Loucy (cell line): ENCODE results near the gene PRR15.

Source experiments
- H2AFZ ChIP-seq: fragments of 200-600 bp; sonication (generic); 2 replicates; pipeline ENCODE4 v1.6.0; 2016; ENCODE audit warnings: antibody characterized with exemption, mild to moderate bottlenecking, low read length, moderate library complexity
- H3F3A ChIP-seq: fragments of 200-600 bp; 2 replicates; pipeline ENCODE4 v1.6.0; 2016; ENCODE audit warnings: antibody characterized with exemption, low read depth, mild to moderate bottlenecking
- H3K27me3 ChIP-seq: fragments of 200-600 bp; sonication (generic); 2 replicates; pipeline ENCODE4 v1.6.1; 2014; ENCODE audit warnings: low read length, mild to moderate bottlenecking; ENCODE audit not compliant: insufficient read depth, poor library complexity, severe bottlenecking
- H3K36me3 ChIP-seq: fragments of 200-600 bp; sonication (generic); 2 replicates; pipeline ENCODE4 v1.6.1; 2016; ENCODE audit warnings: low read length; ENCODE audit not compliant: insufficient read depth
- H3K4me1 ChIP-seq: fragments of 200-600 bp; sonication (generic); 2 replicates; pipeline ENCODE4 v1.5.1; 2014; ENCODE audit warnings: low read length, mild to moderate bottlenecking; ENCODE audit not compliant: insufficient read depth, poor library complexity, severe bottlenecking
- H3K4me2 ChIP-seq: fragments of 200-600 bp; sonication (generic); 2 replicates; pipeline ENCODE4 v1.6.0; 2014; ENCODE audit warnings: antibody characterized with exemption, low read length, low read depth, mild to moderate bottlenecking; ENCODE audit not compliant: poor library complexity, severe bottlenecking
- H3K4me3 ChIP-seq: fragments of 200-600 bp; sonication (generic); 2 replicates; pipeline ENCODE4 v1.5.1; 2014; ENCODE audit warnings: low read length, mild to moderate bottlenecking, mixed read lengths; ENCODE audit not compliant: poor library complexity, severe bottlenecking
- H3K79me2 ChIP-seq: fragments of 200-600 bp; sonication (generic); 2 replicates; pipeline ENCODE4 v1.6.1; 2014; ENCODE audit warnings: low read length; ENCODE audit not compliant: insufficient read depth
- H3K9ac ChIP-seq: fragments of 200-600 bp; sonication (generic); 2 replicates; pipeline ENCODE4 v1.6.0; 2014; ENCODE audit warnings: mild to moderate bottlenecking, low read depth, low read length, moderate library complexity; ENCODE audit not compliant: poor library complexity, severe bottlenecking
- H3K9me2 ChIP-seq: fragments of 200-600 bp; sonication (generic); replicated peaks from 2 replicates; pipeline ENCODE4 v1.6.1; 2016; ENCODE audit warnings: low read depth, low read length, mixed read lengths
- H3K9me3 ChIP-seq: fragments of 200-600 bp; sonication (generic); 2 replicates; pipeline ENCODE4 v1.6.1; 2014; ENCODE audit warnings: mild to moderate bottlenecking, antibody characterized with exemption, low read length, low read depth; ENCODE audit not compliant: insufficient read depth
- H4K20me1 ChIP-seq: fragments of 200-600 bp; sonication (generic); 2 replicates; pipeline ENCODE4 v1.6.0; 2014; ENCODE audit warnings: antibody characterized with exemption, low read length, mild to moderate bottlenecking; ENCODE audit not compliant: insufficient read depth, poor library complexity, severe bottlenecking
- CTCF ChIP-seq: fragments of 200-600 bp; sonication (generic); conservative IDR thresholded peaks from 2 replicates; pipeline ENCODE4 v1.5.1; 2014; ENCODE audit warnings: mild to moderate bottlenecking, antibody characterized with exemption, low read length
- EZH2phosphoT487 ChIP-seq: fragments of 200-600 bp; IDR thresholded peaks from 2 replicates; pipeline ENCODE4 v1.6.1; 2018; ENCODE audit warnings: antibody characterized with exemption, mild to moderate bottlenecking, moderate library complexity, borderline replicate concordance

Gene PRR15

DNA sequence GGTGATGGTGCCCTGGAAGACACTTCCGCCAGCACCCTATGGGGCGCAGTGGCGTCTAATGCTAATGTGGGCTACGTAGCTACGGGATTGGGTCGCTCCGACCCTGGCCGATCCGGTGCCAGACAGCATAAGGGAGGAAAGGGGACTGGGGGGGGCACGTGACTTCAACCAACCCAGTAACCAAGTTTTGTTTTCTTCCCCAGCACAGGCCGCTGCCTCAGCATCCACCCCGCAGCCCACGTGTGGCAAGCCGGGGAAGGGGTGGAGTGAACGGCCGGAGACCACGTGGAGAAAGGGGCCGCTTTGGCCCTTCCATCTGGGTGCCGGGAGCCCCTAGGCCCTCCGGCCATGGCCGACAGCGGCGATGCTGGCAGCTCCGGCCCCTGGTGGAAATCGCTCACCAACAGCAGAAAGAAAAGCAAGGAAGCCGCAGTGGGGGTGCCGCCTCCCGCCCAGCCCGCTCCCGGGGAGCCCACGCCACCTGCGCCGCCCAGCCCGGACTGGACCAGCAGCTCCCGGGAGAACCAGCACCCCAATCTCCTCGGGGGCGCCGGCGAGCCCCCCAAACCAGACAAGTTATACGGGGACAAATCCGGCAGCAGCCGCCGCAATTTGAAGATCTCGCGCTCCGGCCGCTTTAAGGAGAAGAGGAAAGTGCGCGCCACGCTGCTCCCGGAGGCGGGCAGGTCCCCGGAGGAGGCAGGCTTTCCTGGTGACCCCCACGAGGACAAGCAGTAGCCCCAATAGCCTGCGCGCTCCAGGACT lies 2.5 kb downstream of the PRR15 start:
- H3K9me3 ChIP-seq: no peaks in the 10 kb centered on the region
- H3K79me2 ChIP-seq: no peaks in the 10 kb centered on the region
- no peaks in the 10 kb centered on the region for H3K27me3 ChIP-seq
- no peak overlapping the region for H2AFZ ChIP-seq
- no peaks in the 10 kb centered on the region for H4K20me1 ChIP-seq
- TF ChIP-seq CTCF (no peak), EZH2phosphoT487 (no peak)
- no peaks in the 10 kb centered on the region for H3K4me1 ChIP-seq
- no peak overlapping the region for H3K4me2 ChIP-seq
- no peaks in the 10 kb centered on the region for H3K36me3 ChIP-seq
- H3K9me2 ChIP-seq: no peaks in the 10 kb centered on the region
- H3F3A ChIP-seq: no peaks in the 10 kb centered on the region
- no peak overlapping the region for H3K4me3 ChIP-seq
- H3K9ac ChIP-seq: no peak overlapping the region

DNA sequence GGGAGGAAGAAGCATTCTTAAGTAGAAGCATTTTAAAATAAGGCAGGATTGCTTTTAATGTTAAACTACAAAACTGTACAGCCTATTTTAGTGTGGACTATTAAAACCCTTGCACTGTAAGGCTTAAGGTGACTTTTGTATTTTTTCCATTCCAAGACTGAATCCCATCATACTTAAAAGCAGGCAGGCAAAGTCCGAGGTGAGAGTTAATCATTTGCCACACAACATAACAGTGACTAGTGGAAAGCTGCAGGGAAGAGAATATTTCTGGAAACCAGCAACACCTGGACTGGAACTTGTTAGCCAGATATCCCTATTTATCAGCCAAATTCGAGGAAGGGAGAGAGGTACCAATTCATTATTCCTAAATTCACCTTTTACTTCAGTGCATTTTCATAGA lies 3.5 kb downstream of the PRR15 start:
- no peaks in the 10 kb centered on the region for H3K4me1 ChIP-seq
- H3K36me3 ChIP-seq: no peaks in the 10 kb centered on the region
- no peak overlapping the region for H2AFZ ChIP-seq
- H3K4me2 ChIP-seq: no peak overlapping the region
- no peaks in the 10 kb centered on the region for H3K9me2 ChIP-seq
- no peaks in the 10 kb centered on the region for H3K27me3 ChIP-seq
- H3F3A ChIP-seq: no peaks in the 10 kb centered on the region
- no peaks in the 10 kb centered on the region for H3K79me2 ChIP-seq
- TF ChIP-seq CTCF: no peak
- H4K20me1 ChIP-seq: no peaks in the 10 kb centered on the region
- H3K4me3 ChIP-seq: no peak overlapping the region
- H3K9me3 ChIP-seq: no peaks in the 10 kb centered on the region
- no peak overlapping the region for H3K9ac ChIP-seq

- no peak overlapping the region for H3K4me3 ChIP-seq
Measured at GRCh38 chr7:29569648-29570047, 6.0 kb downstream of the PRR15 start.

More at GRCh38 chr7:29569648-29570047, 6.0 kb downstream of the PRR15 start:
- H3K9ac ChIP-seq: no peak overlapping the region
- no peaks in the 10 kb centered on the region for H3F3A ChIP-seq
- no peak overlapping the region for H2AFZ ChIP-seq
- no peaks in the 10 kb centered on the region for H3K36me3 ChIP-seq
- no peaks in the 10 kb centered on the region for H3K4me1 ChIP-seq
- no peaks in the 10 kb centered on the region for H3K79me2 ChIP-seq
- H3K9me3 ChIP-seq: no peaks in the 10 kb centered on the region
- H4K20me1 ChIP-seq: no peaks in the 10 kb centered on the region
- H3K4me2 ChIP-seq: no peak overlapping the region
- H3K27me3 ChIP-seq: no peaks in the 10 kb centered on the region
- H3K9me2 ChIP-seq: no peaks in the 10 kb centered on the region
- TF ChIP-seq EZH2phosphoT487: no peak
- TF ChIP-seq CTCF: no peak
